Measurements from ENCODE around the gene RPS6KA4. TPM values are rescaled to one million over a fixed set of nuclear protein-coding genes. Genes with fewer than 3 reads are reported as not detected.
A peak's percentile ranks its signal among the peaks of the same experiment; 100 is the strongest.
"Not testable (repeated sequence)": the region's sequence is repeated elsewhere in the genome, so short reads cannot be mapped to it uniquely, and the experiment has no call there.

The RPS6KA4 gene
- total RNA-seq, 1 donor from 2014 or later = 29.4 TPM

DNA sequence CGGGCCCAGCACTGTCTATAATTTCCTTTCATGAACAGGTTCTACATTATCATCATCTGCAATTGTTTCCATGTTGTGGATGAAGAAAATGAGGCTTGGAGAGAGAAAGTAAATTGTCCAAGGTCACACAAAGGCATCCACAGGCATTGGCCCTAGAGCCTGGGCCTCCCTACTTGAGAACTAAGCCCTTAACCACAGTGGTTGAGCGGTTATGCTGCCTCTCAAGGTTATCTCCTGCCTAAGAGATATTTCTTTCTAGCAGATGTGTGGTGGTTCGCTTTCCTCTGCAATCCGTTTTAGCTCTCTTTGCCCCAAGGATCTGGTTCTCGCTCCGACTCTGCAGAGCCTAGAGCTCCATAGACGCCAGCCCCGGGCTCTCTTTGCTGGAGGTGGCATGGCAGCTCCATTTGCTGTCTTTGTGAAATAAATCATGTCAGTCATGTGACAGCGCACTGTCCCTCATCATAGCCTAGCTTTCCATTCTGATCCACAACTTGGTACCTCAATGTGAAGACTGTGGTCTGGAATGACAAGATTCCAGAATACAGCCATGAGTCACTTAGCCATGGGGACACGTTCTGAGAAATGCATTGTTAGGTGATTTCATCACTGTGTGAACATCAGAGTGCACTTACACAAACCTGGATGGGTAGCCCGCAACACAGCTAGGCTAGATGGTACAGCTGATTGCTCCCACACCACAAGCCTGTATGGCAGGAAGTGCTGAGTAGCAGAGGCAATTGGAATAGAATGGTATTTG lies 27.2 kb downstream of the RPS6KA4 start:
- DNase-seq (ENCODE audit: low read depth in 2 of 2) = no peak

DNA sequence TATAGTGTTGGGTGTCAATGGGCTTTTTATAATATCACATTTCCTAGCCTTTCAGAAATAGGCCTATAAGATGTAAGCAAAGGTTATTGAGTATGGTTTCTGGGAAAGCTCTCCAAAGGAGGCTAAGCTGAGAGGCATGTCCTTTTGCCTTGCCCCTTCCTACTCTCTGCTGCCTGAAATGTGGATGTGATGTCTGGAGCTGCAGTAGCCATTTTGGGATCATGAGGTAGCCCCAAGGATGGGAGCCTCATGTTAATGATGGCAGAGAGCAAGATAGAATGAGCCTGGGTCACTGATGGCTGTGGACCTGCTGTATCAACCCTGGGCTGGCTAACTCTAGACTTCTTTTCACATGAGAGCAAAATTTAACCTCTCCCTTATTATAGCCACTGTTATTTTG lies 29.0 kb downstream of the RPS6KA4 start:
- no peak for DNase-seq (ENCODE audit: low read depth in 2 of 2)

DNA sequence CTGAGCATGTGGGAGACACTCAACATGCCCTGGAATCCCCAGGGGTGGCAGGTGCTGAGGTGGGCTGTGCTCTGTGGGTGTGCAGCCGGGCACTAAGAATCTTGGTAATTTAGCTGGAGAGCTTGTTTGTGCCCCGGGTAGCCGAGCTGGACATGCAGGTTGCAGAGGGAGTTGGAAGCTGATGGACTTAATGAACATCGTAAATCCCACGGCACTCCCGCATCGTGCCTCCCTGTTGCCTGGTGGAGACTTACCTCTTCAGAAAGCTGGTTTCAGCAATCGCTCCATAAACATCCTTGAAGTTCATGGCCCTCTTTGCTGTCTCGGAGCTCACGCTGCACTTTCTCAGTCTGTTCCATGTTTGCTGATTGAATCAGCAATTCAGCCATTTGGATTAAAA lies 29.9 kb downstream of the RPS6KA4 start:
- no peak for DNase-seq (ENCODE audit: low read depth in 2 of 2)

DNA sequence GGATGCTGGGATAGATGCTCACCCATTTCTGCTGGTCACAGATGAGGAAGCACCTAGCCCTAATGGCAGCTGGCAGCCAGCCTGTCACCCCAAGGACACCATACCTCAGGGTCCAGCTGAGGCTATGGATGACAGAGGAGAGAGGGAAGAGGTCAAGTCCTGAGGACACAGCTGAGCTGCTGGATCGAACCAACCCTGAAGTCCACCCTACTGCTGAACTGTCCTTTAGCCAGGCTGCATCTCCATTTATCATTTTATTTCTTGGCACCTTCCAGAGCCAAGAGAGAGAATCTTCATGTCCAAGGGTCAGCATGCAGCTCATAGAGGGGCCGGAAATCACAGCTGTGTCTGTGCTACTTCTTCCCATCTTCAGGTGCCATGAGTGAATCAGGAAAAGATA lies 30.9 kb downstream of the RPS6KA4 start:
- DNase-seq (ENCODE audit: low read depth in 2 of 2) = no peak

DNA sequence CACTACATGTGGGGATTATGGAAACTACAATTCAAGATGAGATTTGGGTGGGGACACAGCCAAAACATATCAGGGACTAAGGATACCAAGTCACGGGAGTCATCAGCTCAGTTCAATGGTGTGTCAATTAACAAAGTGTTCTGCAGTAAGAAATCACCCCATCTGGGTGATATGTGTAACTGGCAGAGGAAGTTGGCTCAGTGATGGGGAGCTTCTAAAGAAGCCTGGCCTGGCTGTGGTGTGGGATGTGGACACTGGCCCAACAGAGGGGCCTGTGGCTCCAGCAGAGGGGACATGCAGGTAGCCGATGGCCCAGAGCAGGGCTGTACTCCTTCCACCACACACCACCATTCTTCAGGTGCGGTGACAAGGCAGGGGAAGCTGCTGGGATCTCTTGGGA lies 31.6 kb downstream of the RPS6KA4 start:
- DNase-seq (ENCODE audit: low read depth in 2 of 2) = no peak

DNA sequence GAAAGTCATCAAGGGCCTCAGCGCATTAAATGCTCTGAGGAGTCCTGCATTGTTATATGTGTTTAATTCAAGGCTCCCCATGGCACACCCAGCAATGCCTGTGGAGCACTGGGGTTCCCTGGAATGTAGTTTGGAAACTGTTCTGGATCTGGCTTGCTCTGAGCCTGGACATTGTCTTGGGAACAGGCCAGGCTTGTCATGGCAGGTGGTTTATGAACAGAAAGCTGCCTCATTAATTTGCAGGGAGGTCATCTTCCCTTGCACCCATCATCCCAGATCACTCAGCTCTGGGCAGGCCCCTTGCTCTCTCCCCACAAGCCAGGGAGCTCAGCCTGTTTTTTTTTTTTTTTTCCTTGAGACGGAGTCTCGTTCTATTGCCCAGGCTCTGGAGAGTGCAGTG lies 32.9 kb downstream of the RPS6KA4 start:
- no peak for DNase-seq (ENCODE audit: low read depth in 2 of 2)

DNA sequence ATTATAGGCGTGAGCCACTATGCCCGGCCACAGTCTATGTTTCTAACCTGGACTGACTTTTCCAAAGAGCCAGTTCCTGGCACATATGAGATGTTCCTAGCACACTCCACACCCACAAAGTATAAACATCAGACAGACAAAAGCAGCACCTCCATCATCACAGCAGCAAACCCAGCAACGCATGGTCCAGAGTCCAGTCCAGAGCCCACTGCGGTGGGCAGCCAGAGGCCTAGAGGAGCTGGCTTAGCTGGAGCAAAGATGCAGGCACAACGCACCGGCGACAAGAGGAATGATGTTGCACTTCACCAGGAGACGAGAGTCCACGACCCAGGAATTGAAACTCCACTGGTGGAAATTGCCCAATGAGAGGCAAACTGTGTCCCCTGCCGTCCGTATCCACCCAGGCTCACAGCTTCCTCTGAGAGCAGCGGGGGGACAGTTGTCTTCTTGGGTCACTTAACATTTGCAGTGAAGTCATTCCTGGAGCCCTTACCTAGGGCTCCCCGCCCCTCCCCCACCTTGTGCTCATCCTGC lies 36.6 kb downstream of the RPS6KA4 start:
- no peak for DNase-seq (ENCODE audit: low read depth in 2 of 2)

DNA sequence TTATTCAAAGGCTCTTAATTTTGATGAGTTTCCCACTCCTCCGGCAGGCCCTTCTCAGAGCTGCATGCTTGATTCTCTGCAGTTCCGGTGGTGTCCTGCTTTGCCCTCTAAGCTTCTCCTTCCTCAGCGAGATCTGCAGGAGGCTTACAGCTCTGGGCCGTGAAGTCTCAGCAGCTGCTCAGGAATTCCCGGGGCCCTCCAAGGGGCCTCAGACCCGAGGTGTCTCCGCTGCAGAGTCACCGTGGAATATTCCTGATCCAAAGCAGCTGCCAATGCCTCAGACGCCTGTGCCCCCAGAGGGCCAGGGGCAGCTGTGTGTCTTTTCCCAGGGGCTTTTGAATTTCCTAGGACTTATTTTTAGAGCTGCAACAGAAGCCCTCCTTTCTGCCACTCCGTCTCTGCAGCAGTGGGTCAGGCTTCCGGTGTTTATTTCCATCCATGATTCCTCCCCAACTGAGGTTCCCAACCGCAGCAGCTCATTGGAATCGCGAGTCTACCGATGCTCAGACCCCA lies 37.2 kb downstream of the RPS6KA4 start:
- DNase-seq (ENCODE audit: low read depth in 2 of 2) = no peak

DNA sequence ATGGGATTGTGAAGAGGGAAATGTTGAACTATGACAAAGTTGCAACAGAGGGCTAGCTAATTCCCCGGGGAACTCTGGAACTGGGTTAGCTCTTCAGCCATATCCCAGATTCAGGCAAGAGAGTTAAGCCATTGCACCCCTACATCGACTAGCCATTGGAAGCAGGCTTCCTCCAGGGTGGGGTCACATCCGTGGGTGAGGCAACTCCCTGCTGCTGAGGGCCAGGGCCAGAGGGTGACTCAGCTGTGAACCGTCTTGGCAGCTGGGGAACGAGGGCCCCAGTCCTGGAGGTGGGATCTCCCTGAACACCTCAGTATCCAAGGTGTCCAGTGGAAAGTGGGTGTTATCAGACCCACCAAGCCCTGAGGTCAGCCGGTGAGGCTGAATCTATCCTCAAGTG lies 41.1 kb downstream of the RPS6KA4 start:
- no peak for DNase-seq (ENCODE audit: low read depth in 2 of 2)

DNA sequence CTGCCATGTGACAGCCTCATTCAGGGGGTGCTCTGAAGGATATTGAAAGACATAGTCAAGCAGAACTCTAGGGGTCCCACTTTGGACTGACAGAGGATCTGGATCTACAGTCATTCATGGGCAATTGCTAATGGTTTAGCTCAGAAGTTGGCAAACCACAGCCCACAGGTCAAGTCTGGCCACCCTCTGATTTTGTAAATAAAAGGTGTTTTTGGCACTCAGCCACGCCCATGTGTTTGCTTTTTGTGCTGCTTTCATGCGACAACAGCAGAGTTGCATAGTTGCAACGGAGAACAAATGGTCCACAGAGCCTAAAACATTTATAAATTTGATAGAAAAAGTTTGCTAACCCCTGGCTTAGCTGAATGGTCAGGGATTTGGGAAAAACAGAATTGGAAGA lies 41.7 kb downstream of the RPS6KA4 start:
- DNase-seq (ENCODE audit: low read depth in 2 of 2) = no peak

DNA sequence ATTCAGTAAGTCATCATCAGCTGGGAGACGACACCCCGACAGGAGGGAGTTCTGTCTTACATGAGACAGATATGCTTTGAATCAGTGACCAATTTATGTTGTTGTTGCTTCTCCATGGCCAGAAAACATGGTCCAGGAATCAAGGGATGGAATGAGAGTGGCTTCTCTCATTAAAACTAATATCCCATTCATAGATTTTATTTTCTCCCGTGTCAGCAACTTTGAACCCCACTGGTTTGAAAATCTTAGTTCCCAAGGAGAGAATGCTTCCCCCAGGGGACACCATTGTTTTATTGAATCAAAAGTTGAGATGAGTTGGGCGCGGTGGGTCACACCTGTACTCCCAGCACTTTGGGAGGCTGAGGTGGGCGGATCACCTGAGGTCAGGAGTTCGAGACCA lies 42.8 kb downstream of the RPS6KA4 start:
- DNase-seq (ENCODE audit: low read depth in 2 of 2) = no peak

DNA sequence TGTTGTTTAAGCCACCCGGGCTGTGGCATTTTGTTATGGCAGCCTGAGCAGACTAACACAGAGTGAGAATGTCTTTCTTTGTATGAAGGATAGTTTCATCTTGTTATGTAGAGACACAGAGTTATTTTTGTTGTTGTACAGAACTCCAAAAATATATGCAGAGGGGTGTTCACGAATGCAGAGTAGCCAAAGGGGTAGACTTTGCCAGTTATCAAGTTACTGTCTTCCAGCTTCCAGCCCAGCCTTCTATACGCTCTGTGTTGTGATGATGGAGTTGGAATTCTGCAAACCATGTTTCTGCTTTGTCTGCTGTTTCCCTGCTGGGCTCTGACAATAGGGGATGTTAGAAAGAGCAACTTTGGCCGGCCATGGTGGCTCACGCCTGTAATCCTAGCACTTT lies 44.1 kb downstream of the RPS6KA4 start:
- no peak for DNase-seq (ENCODE audit: low read depth in 2 of 2)

DNA sequence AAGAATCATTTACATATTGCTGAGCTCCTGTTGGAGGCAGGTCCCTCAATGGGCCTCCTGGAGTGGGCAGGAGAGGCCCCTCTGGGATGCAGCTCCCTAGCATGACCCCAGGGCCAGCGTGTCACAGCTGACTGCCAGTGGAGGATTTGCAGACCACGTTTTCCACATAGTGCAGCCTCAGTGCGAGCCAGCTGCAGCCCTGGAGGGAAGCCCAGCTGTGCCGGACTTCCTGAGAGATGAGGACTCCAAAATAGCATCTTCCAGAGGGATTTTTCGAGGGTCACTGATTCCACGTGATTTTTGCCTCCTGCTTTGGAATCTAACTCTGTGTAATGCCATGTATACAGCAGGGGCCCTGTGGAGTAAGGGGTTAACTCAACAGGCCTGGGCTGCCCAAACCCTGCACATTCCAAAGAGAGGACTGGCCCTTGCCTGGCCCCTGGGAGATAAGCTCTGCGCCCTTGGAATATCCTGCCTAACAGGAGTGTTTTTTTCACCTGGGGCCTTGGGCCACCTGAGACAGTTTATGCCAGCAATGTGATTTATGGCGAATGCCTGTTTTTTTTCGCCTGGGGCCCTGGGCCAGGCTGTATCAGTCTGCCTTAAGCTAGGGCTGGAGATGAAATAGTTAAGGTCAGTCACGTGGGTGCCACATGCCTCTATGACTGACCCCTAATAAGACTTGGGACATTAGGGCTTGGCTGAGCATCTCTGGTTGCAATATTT lies 47.4 kb downstream of the RPS6KA4 start:
- peak in 1 of 2 donors; percentile 4 for DNase-seq (ENCODE audit: low read depth in 2 of 2)

DNA sequence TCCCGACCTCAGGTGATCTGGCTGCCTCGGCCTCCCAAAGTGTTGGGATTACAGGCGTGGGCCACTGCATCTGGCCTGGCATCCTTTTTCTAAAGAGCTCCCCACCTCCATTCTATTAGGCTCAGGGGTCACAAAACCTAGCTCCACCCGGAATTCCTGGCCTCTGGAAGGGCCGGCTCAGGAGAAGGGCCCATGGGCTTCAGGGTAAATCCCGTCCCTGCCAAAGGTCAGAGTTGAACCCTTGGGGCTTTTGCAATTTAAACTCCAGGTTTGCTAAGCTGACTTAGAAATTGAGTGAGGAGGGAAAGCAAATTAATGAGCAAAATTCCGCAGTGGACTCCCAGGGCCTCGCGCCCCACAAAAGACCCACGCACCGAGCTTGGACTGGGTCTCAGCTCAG lies 48.3 kb downstream of the RPS6KA4 start:
- DNase-seq (ENCODE audit: low read depth in 2 of 2) = no peak

DNA sequence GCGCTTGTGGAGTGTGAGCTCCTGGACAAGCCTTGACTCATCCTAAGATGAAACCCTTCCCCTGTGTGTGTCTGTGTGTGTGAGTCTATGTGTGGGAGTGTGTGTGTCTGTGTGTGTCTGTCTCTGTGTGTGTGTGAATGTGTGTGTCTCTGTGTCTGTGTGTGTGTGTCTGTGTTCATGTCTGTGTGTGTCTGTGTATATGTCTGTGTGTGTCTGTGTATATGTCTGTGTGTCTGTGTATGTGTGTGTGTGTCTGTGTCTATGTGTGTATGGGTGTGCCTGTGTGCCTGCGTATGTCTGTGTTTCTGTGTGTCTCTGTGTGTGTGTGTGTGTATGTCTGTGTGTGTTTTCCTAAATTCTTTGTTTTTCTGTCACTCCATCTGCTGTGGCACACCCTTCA lies 48.7 kb downstream of the RPS6KA4 start:
- no peak for DNase-seq (ENCODE audit: low read depth in 2 of 2)

DNA sequence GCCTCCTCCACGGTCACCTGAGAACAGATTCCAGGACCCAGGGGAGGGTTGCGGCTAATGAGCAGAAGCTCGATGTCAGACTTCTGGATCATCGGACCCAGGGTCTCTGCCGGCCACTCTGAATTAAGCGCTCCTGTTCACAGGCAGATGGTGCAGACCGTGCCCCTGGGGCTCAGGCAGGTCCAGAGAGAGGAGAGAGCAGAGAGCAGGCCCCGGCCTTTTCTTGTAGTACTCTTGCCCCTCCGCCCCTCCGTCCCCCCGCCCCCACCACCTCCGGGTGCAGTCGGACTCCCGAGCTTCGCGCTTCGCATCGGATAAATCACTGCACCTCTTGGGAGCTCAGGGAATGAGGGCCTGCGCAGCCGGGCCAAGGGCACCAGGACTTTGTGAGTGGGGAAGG lies 50.3 kb downstream of the RPS6KA4 start:
- no peak for DNase-seq (ENCODE audit: low read depth in 2 of 2)

DNA sequence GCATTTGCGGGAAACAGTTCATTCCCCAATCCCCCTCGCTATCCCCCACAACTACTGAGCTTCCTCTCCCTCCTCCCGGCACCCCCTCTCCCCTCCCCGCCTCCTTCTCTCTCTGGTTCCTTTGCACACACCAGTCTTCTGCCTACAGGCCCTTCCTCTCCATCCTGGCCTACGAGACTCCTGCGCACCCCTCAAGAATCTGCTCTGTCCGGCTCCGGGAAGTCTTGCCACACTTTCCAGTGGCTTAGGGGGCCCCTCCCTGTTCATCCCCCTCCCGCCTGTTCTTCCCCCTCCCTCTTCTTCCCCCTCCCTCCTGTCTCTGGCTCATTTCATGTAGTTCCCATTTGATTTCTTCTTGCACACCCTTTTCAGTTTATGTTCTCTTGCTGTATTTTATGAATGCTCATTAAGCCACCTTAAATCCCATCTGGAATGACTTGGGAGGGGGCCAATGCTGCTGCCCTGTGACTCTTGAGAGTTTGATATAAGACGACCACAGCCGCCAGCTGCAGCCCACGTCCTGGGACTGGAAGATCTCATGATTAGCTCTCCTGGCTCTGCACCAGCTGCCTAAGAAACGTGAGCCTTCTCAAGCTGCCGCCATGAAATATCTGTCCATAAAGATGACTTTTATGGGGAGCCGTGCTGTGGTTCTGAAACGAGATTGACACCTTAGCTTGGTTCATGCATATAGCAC lies 50.9 kb downstream of the RPS6KA4 start:
- no peak for DNase-seq (ENCODE audit: low read depth in 2 of 2)

DNA sequence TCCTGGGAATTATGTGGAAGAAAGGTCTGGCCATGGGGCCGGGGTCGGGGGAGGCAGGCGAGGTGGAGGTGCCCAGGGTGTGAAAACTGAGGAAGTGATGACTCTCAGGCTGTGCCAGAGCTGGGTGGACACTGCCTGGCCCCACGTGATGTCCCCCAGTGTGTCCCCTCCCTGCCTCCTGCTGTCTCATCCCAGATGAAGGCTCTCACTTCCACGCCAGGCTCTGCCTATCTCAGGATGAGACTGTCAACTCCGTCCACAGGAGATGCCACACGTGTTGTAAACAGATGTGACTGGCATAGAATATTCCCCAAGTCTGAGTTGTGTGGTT lies 51.4 kb downstream of the RPS6KA4 start:
- DNase-seq (ENCODE audit: low read depth in 2 of 2) = no peak

DNA sequence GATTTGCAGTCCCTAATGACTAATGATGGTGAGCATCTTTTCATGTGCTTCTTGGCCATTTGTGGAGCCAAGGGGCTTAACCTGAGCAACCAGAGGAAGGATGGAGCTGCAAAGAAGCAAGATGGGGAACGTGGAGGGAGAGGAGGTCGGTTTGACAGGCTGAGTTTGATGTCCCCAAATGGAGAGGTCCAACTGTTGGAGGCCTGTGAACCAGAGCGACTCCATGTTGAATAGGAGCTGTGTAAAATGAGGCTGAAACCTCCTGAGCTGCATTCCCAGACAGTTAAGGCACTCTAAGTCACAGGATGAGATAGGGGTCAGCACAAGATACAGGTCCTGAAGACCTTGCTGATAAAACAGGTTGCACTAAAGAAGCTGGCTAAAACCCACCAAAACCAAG lies 54.5 kb downstream of the RPS6KA4 start:
- no peak for DNase-seq (ENCODE audit: low read depth in 2 of 2)

DNA sequence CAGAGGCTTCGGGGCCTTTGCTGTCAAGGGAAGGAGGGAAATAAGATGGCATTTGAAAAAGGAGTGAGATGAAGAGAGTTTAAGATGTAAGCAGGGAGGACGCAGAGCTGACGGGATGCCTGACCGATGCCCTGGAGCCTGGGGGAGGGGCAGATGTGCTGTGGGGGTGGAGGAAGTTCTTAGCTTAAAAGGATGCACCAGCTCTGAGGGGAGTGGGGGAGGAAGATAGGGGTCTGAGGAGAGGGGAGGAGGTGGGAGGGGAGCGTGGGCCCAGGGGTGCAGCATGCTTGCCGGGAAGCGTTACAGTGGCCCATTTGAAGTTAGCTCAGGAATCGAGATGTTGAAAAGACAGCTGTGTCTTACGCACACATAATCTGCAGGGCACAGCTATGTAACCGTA lies 56.3 kb downstream of the RPS6KA4 start:
- no peak for DNase-seq (ENCODE audit: low read depth in 2 of 2)

DNA sequence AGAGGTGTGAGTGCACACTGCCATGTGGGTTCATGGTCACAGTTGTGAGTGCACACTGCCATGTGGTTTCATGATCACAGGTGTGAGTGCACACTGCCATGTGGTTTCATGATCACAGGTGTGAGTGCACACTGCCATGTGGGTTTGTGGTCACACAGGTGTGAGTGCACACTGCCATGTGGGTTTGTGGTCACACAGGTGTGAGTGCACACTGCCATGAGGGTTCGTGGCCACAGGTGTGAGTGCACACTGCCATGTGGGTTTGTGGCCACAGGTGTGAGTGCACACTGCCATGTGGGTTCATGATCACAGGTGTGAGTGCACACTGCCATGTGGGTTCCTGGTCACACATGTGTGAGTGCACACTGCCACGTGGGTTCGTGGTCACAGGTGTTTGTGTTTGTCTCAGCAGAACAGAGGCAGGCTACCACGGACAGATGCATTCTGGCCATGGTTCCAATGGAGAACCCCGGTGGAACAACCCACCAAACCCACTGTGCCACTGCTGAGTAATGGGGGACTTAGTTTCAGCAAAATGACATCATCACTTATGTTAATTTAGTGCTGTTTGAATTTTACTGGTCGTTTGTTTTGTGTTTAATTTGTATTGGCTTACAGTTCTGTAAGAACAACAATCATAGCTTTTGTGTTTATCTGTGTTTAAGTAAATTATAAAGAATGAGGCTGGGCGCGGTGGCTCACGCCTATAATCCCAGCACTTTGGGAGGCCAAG lies 57.2 kb downstream of the RPS6KA4 start:
- no peak for DNase-seq (ENCODE audit: low read depth in 2 of 2)

DNA sequence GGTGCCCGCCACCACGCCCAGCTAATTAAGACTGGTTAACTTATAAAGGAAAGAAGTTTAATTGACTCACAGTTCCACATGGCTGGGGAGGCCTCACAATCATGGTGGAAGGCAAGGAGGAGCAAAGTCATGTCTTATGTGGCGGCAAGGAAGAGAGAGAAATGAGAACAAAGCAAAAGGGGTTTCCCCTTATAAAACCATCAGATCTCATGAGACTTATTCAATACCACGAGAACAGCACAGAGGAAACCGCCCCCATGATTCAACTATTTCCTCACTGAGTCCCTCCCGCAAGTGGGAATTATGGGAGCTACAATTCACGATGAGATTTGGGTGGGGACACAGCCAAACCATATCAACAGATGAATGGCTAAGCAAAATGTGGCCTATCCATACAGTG lies 59.3 kb downstream of the RPS6KA4 start:
- DNase-seq (ENCODE audit: low read depth in 2 of 2) = not testable (repeated sequence)
